Measurements from ENCODE around the gene SLC25A31.

Gene SLC25A31

GRCh38 chr4:127756906-127757305 lies 26.7 kb downstream of the SLC25A31 start:
- DNase-seq (ENCODE audit: low read depth), result no peak
- TF ChIP-seq, protein P1, sequence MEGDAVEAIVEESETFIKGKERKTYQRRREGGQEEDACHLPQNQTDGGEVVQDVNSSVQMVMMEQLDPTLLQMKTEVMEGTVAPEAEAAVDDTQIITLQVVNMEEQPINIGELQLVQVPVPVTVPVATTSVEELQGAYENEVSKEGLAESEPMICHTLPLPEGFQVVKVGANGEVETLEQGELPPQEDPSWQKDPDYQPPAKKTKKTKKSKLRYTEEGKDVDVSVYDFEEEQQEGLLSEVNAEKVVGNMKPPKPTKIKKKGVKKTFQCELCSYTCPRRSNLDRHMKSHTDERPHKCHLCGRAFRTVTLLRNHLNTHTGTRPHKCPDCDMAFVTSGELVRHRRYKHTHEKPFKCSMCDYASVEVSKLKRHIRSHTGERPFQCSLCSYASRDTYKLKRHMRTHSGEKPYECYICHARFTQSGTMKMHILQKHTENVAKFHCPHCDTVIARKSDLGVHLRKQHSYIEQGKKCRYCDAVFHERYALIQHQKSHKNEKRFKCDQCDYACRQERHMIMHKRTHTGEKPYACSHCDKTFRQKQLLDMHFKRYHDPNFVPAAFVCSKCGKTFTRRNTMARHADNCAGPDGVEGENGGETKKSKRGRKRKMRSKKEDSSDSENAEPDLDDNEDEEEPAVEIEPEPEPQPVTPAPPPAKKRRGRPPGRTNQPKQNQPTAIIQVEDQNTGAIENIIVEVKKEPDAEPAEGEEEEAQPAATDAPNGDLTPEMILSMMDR (conservative IDR thresholded peaks at IDR 0.05; ENCODE audit: low read depth, low read length), result no peak
- H3K4me3 ChIP-seq (ENCODE audit: low read depth, low read length), result no peak overlapping the region

- TF ChIP-seq, protein P1 (conservative IDR thresholded peaks at IDR 0.05; ENCODE audit: low read depth, low read length), result no peak
- no peak for DNase-seq (ENCODE audit: low read depth)
- no peak overlapping the region for H3K4me3 ChIP-seq (ENCODE audit: low read depth, low read length)
These were observed 29.1 kb downstream of the SLC25A31 start for GRCh38 chr4:127759228-127759820.

- no peak for DNase-seq (ENCODE audit: low read depth)
- TF ChIP-seq, protein P1 (conservative IDR thresholded peaks at IDR 0.05; ENCODE audit: low read depth, low read length), result no peak
- H3K4me3 ChIP-seq (ENCODE audit: low read depth, low read length), result no peak overlapping the region
These were observed 29.7 kb downstream of the SLC25A31 start for GRCh38 chr4:127759893-127760292.

DNA sequence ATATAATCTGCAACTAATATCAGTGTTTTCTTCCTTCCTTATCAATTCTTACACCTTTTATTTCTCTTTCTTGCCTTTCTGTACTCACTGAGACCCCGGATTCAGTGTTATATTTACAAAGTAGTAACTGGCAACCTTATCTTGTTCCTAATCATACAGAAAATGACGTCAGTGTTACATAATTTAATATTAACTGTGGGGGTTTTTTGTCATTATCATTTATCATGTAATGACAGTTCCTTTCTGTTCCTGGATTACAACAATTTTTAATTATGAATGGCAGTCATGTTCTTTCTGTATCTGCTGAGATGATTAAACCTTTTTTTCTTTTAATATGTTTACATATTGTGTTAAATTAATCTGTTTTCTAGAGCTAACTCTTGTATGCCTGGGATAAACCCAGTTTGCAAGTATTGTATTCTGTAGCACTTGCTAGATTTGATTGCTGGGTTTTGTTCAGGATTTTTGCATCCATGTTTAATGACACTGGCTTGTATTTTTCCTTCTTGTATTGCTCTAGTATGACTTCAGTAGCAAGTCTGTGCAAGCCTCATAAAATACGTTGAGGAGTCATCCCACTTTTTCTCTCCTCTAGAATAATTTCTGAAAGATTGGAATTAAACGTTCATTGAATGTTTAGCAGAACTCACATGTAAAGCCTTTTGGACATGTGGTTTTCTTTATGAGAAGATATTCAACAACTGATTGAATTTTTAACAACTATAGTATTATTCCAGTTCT lies 41.5 kb downstream of the SLC25A31 start:
- H3K4me3 ChIP-seq (ENCODE audit: low read depth, low read length), result no peak overlapping the region
- DNase-seq (ENCODE audit: low read depth), result no peak
- TF ChIP-seq, protein P1 (conservative IDR thresholded peaks at IDR 0.05; ENCODE audit: low read depth, low read length), result no peak

DNA sequence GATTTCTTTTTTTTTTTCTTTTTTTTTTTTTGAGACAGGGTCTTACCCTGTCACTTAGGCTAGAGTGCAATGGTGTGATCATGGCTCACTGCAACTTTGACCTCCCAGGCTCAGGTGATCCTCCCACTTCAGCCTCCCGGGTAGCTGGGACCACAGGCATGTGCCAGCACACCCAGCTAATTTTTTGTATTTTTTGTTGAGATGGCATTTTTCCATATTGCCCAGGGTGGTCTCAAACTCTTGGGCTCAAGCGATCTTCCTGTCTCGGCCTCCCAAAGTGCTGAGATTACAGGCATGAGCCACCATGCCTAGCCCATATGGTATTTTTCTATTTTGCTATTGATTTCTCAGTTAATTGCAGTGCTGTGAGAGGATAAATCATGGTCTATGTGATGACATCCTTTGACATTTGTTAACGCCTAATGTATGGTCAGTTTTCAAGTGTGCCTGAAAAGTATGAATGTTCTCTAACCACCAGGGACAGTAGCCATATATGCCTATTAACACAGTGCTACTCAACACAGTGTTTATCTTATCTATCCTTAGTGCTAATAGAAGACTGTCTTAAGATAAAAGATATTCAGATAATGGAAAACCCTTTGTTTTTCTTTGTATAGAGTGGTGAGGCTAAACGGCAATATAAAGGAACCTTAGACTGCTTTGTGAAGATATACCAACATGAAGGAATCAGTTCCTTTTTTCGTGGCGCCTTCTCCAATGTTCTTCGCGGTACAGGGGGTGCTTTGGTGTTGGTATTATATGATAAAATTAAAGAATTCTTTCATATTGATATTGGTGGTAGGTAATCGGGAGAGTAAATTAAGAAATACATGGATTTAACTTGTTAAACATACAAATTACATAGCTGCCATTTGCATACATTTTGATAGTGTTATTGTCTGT lies 42.8 kb downstream of the SLC25A31 start:
- DNase-seq (ENCODE audit: low read depth), result no peak
- TF ChIP-seq, protein P1 (conservative IDR thresholded peaks at IDR 0.05; ENCODE audit: low read depth, low read length), result no peak
- H3K4me3 ChIP-seq (ENCODE audit: low read depth, low read length), result no peak overlapping the region

DNA sequence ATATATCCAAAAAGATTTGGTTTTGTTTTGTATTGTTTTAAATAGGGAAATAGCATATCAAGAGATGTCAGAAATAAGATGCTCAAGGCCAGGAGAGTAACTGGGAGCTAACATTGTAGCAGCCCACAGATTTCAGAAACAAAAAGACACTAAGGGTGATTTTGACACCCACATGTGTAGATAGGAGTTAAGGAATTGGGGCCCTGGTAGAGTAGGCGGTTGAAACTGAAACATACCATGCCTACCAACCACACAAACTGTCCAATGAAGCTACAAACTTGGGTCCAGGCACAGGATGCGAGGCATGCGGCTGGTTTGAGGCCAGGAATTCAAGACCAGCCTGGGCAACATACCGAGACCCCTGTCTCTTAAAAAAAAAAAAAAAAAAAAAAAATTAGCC lies 45.6 kb downstream of the SLC25A31 start:
- H3K4me3 ChIP-seq (ENCODE audit: low read depth, low read length), result no peak overlapping the region
- TF ChIP-seq, protein P1 (conservative IDR thresholded peaks at IDR 0.05; ENCODE audit: low read depth, low read length), result no peak
- no peak for DNase-seq (ENCODE audit: low read depth)

Measured in choroid plexus epithelial cell (primary cell).